Measurements from ENCODE around the gene RETREG3. TPM values are rescaled to one million over a fixed set of nuclear protein-coding genes. Genes with fewer than 3 reads are reported as not detected.

RETREG3 gene
- total and polyA plus RNA-seq, 2 of the 13 experiments (the other 11 are each of a cell fraction or from before 2014, with no cell fraction given): 47.0 to 55.8 TPM

DNA sequence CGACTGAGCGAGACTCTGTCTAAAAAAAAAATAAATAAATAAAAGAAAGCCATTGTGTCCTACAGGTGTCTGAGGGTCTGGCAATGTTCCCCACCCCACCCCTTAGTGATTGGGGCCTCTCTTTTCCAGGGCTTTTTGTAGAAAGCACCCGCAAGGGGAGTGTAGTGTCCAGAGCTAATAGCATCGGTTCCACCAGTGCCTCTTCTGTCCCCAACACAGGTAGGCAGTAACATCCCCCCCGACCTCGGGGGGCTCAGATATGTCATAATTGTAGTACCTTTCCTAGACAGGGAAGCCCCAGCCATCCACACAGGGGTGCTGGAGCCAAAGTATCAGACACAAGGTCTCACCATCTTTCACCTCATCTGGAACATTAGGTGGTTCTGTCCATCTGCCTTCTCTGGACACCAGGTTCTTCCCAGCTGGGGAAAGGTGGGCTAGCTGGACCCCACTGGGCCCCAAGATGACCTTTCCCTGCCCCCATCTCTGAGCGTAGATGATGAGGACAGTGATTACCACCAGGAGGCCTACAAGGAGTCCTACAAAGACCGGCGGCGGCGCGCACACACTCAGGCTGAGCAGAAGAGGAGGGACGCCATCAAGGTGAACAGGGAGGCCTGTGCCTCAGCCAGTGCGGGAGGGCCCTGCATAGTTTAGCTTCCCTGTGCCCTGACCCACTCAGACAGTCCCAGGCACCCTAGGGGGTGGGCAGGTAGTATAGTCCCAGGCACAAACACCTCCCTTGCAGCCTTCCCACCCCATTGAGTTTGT is 40.6 kb downstream of the RETREG3 start:
- Histone ChIP-seq H2AFZ (ENCODE audit: low read length) (no peak overlapping the region), H3K79me2 (ENCODE audit: insufficient read depth, low read length) (peaks cover 26% of the 10 kb centered on the region), H3K36me3 (replicated peaks in 1 of 2; ENCODE audit: control insufficient read depth in 1 of 2, insufficient read depth in 2 of 2, low read length in 2 of 2) (peaks cover 45 to 71% of the 10 kb centered on the region in 2 experiments), H3K4me3 (replicated peaks in 1 of 3; ENCODE audit: insufficient read depth in 1 of 3, low read depth in 2 of 3, low read length in 3 of 3) (no peak overlapping the region; a peak in 1 of 6 replicates), H4K20me1 (ENCODE audit: insufficient read depth, low read length) (no peaks in the 10 kb centered on the region), H3K27me3 (ENCODE audit: control insufficient read depth in 1 of 2, insufficient read depth in 2 of 2, low read length in 2 of 2) (no peaks in the 10 kb centered on the region; a peak in 1 of 5 replicates), H3K4me2 (ENCODE audit: low read depth, low read length) (peak overlapping the region; percentile 32), H3K27ac (ENCODE audit: extremely low read length, insufficient read depth, low read length) (peak overlapping the region; percentile 29), H3K9ac (ENCODE audit: insufficient read depth, low read depth, low read length) (peak overlapping the region; percentile 36; the same call in 1 of the 2 replicates), H3K4me1 (ENCODE audit: insufficient read depth, low read length) (peaks cover 60% of the 10 kb centered on the region), H3K9me3 (ENCODE audit: low read length) (no peaks in the 10 kb centered on the region)
- DNase-seq (ENCODE audit: low spot score): no peak
- CTCF ChIA-PET (ENCODE audit: low intra/inter-chr PET ratio, low total read pairs): no interaction called here
- intact Hi-C loops (cut with micrococcal nuclease; ENCODE audit: unreplicated experiment): no loop called here
- FAIRE-seq: no peak
- 99% methylated on average over 13 of the region's 14 CpGs for WGBS (ENCODE audit: low lambda C conversion rate)
- in situ Hi-C loops (cut with HindIII; ENCODE audit: extremely low pct_ligation_motif_present, low pct_unique_long_range_greater_than_20kb): no loop called here
- ATAC-seq: no peak
- BruUV-seq (replicated peaks): no TSS peak
- POLR2A ChIA-PET: interaction anchor here (4.5 to 8.5 kb wide), 4 partner anchors 8 to 41 kb away, joined by 35 to 128 read pairs (median 70); partner anchors contain the start of genes HSD17B1, NAGLU, PSMC3IP and RETREG3
- TF ChIP-seq, protein P1, sequence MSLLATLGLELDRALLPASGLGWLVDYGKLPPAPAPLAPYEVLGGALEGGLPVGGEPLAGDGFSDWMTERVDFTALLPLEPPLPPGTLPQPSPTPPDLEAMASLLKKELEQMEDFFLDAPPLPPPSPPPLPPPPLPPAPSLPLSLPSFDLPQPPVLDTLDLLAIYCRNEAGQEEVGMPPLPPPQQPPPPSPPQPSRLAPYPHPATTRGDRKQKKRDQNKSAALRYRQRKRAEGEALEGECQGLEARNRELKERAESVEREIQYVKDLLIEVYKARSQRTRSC (CRISPR knock-in tag; IDR thresholded peaks at IDR 0.05; ENCODE audit: low read depth): no peak
- TF ChIP-seq ZNF773 (CRISPR knock-in tag; IDR thresholded peaks at IDR 0.05; ENCODE audit: borderline replicate concordance): no peak
- no peak for TF ChIP-seq ZNF329 (CRISPR knock-in tag; IDR thresholded peaks at IDR 0.05; ENCODE audit: low read depth)
- TF ChIP-seq, protein P2, sequence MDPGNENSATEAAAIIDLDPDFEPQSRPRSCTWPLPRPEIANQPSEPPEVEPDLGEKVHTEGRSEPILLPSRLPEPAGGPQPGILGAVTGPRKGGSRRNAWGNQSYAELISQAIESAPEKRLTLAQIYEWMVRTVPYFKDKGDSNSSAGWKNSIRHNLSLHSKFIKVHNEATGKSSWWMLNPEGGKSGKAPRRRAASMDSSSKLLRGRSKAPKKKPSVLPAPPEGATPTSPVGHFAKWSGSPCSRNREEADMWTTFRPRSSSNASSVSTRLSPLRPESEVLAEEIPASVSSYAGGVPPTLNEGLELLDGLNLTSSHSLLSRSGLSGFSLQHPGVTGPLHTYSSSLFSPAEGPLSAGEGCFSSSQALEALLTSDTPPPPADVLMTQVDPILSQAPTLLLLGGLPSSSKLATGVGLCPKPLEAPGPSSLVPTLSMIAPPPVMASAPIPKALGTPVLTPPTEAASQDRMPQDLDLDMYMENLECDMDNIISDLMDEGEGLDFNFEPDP (CRISPR knock-in tag; conservative IDR thresholded peaks at IDR 0.05): no peak
- TF ChIP-seq, protein P3, sequence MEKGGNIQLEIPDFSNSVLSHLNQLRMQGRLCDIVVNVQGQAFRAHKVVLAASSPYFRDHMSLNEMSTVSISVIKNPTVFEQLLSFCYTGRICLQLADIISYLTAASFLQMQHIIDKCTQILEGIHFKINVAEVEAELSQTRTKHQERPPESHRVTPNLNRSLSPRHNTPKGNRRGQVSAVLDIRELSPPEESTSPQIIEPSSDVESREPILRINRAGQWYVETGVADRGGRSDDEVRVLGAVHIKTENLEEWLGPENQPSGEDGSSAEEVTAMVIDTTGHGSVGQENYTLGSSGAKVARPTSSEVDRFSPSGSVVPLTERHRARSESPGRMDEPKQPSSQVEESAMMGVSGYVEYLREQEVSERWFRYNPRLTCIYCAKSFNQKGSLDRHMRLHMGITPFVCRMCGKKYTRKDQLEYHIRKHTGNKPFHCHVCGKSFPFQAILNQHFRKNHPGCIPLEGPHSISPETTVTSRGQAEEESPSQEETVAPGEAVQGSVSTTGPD (CRISPR knock-in tag; IDR thresholded peaks at IDR 0.05): no peak
- TF ChIP-seq SKI (IDR thresholded peaks at IDR 0.05; ENCODE audit: partially characterized antibody): no peak
- TF ChIP-seq PITX1 (CRISPR knock-in tag; IDR thresholded peaks at IDR 0.05): no peak
- TF ChIP-seq, protein P4, sequence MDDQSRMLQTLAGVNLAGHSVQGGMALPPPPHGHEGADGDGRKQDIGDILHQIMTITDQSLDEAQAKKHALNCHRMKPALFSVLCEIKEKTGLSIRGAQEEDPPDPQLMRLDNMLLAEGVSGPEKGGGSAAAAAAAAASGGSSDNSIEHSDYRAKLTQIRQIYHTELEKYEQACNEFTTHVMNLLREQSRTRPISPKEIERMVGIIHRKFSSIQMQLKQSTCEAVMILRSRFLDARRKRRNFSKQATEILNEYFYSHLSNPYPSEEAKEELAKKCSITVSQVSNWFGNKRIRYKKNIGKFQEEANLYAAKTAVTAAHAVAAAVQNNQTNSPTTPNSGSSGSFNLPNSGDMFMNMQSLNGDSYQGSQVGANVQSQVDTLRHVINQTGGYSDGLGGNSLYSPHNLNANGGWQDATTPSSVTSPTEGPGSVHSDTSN (CRISPR knock-in tag; IDR thresholded peaks at IDR 0.05; ENCODE audit: borderline replicate concordance): no peak
- no peak for TF ChIP-seq RAD21 (CRISPR knock-in tag; IDR thresholded peaks at IDR 0.05)
- TF ChIP-seq, protein P5, sequence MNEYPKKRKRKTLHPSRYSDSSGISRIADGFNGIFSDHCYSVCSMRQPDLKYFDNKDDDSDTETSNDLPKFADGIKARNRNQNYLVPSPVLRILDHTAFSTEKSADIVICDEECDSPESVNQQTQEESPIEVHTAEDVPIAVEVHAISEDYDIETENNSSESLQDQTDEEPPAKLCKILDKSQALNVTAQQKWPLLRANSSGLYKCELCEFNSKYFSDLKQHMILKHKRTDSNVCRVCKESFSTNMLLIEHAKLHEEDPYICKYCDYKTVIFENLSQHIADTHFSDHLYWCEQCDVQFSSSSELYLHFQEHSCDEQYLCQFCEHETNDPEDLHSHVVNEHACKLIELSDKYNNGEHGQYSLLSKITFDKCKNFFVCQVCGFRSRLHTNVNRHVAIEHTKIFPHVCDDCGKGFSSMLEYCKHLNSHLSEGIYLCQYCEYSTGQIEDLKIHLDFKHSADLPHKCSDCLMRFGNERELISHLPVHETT (CRISPR knock-in tag; conservative IDR thresholded peaks at IDR 0.05): no peak
- no peak for TF ChIP-seq SAFB2 (CRISPR knock-in tag; IDR thresholded peaks at IDR 0.05; ENCODE audit: borderline replicate concordance, low read depth)
- TF ChIP-seq NAIF1 (CRISPR knock-in tag; IDR thresholded peaks at IDR 0.05; ENCODE audit: borderline replicate concordance): no peak
- TF ChIP-seq HNRNPL (IDR thresholded peaks at IDR 0.05; ENCODE audit: low read depth, low read length): no peak
- TF ChIP-seq ZNF136 (CRISPR knock-in tag; IDR thresholded peaks at IDR 0.05; ENCODE audit: low read depth): no peak
- TF ChIP-seq RXRA (CRISPR knock-in tag; IDR thresholded peaks at IDR 0.05): peak; percentile 43; the same call in 1 of the 2 replicates
- no peak for TF ChIP-seq MIER3 (CRISPR knock-in tag; IDR thresholded peaks at IDR 0.05; ENCODE audit: borderline replicate concordance)
- TF ChIP-seq MZF1 (CRISPR knock-in tag; IDR thresholded peaks at IDR 0.05; ENCODE audit: borderline replicate concordance): no peak
- peak; percentile 66 for TF ChIP-seq AGO2 (optimal IDR thresholded peaks at IDR 0.05; ENCODE audit: low read depth, low read length)

All from HepG2 (cell line).